Muscle of leg (tissue), 11 donors: ENCODE results near the gene CACNA1H. TPM values are rescaled to one million over a fixed set of nuclear protein-coding genes. Genes with fewer than 3 reads are reported as not detected.
A peak's percentile ranks its signal among the peaks of the same experiment; 100 is the strongest.
"Not testable (repeated sequence)": the region's sequence is repeated elsewhere in the genome, so short reads cannot be mapped to it uniquely, and the experiment has no call there.

Experiments used
- DNase-seq: peaks from one replicate; pipeline ENCODE4 v3.0.0; 2013
- H3K27ac ChIP-seq: one replicate; pipeline ENCODE4 v1.5.1; 2013; ENCODE audit warnings: mild to moderate bottlenecking, low read length, control low read depth
- H3K27me3 ChIP-seq: one replicate; pipeline ENCODE4 v1.6.1; 2013; ENCODE audit warnings: low read length; ENCODE audit not compliant: control insufficient read depth, insufficient read depth
- H3K36me3 ChIP-seq: one replicate; pipeline ENCODE4 v1.6.1; 2013; ENCODE audit warnings: low read length; ENCODE audit not compliant: control insufficient read depth, insufficient read depth
- H3K4me1 ChIP-seq: one replicate; pipeline ENCODE4 v1.6.1; 2013; ENCODE audit warnings: low read length; ENCODE audit not compliant: control insufficient read depth, insufficient read depth
- H3K4me3 ChIP-seq: one replicate; pipeline ENCODE4 v1.5.1; 2013; ENCODE audit warnings: low read length, control low read depth
- H3K9me3 ChIP-seq: replicated peaks from 2 replicates; pipeline ENCODE4 v1.6.1; 2013; ENCODE audit warnings: low read depth, low read length; ENCODE audit not compliant: control insufficient read depth
- WGBS: methylation state at CpG from one replicate; pipeline ENCODE4 v1.1.5; 2013; ENCODE audit warnings: missing lambda C conversion rate; ENCODE audit not compliant: insufficient coverage; 5-methylcytosine and 5-hydroxymethylcytosine counted together
- polyA plus RNA-seq, 8 donors: library from polyadenylated mRNA; unstranded; fragments of 120-200 nt; gene quantifications; one replicate each; pipeline versions ENCODE4 v1.2.1 to v1.2.3, GENCODE V29; 2013; ENCODE audit warnings: inconsistent platforms in 1 of 8, low replicate concordance in 1 of 8; ENCODE audit not compliant: insufficient read length in 8 of 8, insufficient read depth in 1 of 8
- total RNA-seq: library from RNA; stranded (reverse); fragments of 120-200 nt; gene quantifications from one replicate; pipeline ENCODE4 v1.2.4, GENCODE V29; 2013

CACNA1H gene
- total and polyA plus RNA-seq, 9 donors, result 20.7 to 56.0 (median 39.5) TPM

- no peak for DNase-seq
- no peaks in the 10 kb centered on the region for H3K9me3 ChIP-seq
- H3K27ac ChIP-seq, result peak overlapping the region; percentile 82
- H3K27me3 ChIP-seq, result peaks cover 1% of the 10 kb centered on the region
- H3K4me3 ChIP-seq, result no peak overlapping the region
- 56% methylated on average over 25 of the region's 39 CpGs for WGBS
- no peaks in the 10 kb centered on the region for H3K36me3 ChIP-seq
- peaks cover 62% of the 10 kb centered on the region for H3K4me1 ChIP-seq
These were observed 28.8 kb downstream of the CACNA1H start for GRCh38 chr16:1181404-1182315.

- no peaks in the 10 kb centered on the region for H3K9me3 ChIP-seq
- H3K36me3 ChIP-seq, result no peaks in the 10 kb centered on the region
- peak; percentile 39 for DNase-seq
- H3K4me3 ChIP-seq, result no peak overlapping the region
- 21% methylated on average over 18 of the region's 19 CpGs for WGBS
- peak overlapping the region; percentile 20 for H3K27ac ChIP-seq
- H3K4me1 ChIP-seq, result peaks cover 60% of the 10 kb centered on the region
- H3K27me3 ChIP-seq, result no peaks in the 10 kb centered on the region
These were observed 29.4 kb downstream of the CACNA1H start for GRCh38 chr16:1182316-1182671.

- peak; percentile 51 for DNase-seq
- WGBS, result 28% methylated on average over 34 of the region's 45 CpGs
- Histone ChIP-seq H3K4me1 (peaks cover 55% of the 10 kb centered on the region), H3K9me3 (no peaks in the 10 kb centered on the region), H3K27ac (no peak overlapping the region), H3K36me3 (no peaks in the 10 kb centered on the region), H3K27me3 (no peaks in the 10 kb centered on the region), H3K4me3 (no peak overlapping the region)
These were observed 30.3 kb downstream of the CACNA1H start for GRCh38 chr16:1182950-1183907.

GRCh38 chr16:1184156-1184868, 31.4 kb downstream of the CACNA1H start:
- H3K27me3 ChIP-seq, result no peaks in the 10 kb centered on the region
- peaks cover 48% of the 10 kb centered on the region for H3K4me1 ChIP-seq
- H3K27ac ChIP-seq, result no peak overlapping the region
- H3K4me3 ChIP-seq, result no peak overlapping the region
- DNase-seq, result no peak
- WGBS, result 69% methylated on average over 11 of the region's 26 CpGs
- no peaks in the 10 kb centered on the region for H3K36me3 ChIP-seq
- H3K9me3 ChIP-seq, result no peaks in the 10 kb centered on the region

GRCh38 chr16:1184980-1185379, 32.1 kb downstream of the CACNA1H start:
- no peak overlapping the region for H3K4me3 ChIP-seq
- no peaks in the 10 kb centered on the region for H3K36me3 ChIP-seq
- H3K27me3 ChIP-seq, result no peaks in the 10 kb centered on the region
- no peaks in the 10 kb centered on the region for H3K9me3 ChIP-seq
- H3K4me1 ChIP-seq, result peaks cover 46% of the 10 kb centered on the region
- 96% methylated on average over 18 of the region's 18 CpGs for WGBS
- H3K27ac ChIP-seq, result no peak overlapping the region
- no peak for DNase-seq

GRCh38 chr16:1185460-1186207, 32.7 kb downstream of the CACNA1H start:
- not testable (repeated sequence) for H3K9me3 ChIP-seq, DNase-seq, H3K27me3 ChIP-seq, H3K4me3 ChIP-seq, H3K27ac ChIP-seq, H3K36me3 ChIP-seq
- 79% methylated on average over 24 of the region's 86 CpGs for WGBS
- H3K4me1 ChIP-seq, result peaks cover 40% of the 10 kb centered on the region

- 33% methylated on average over 26 of the region's 32 CpGs for WGBS
- no peaks in the 10 kb centered on the region for H3K36me3 ChIP-seq
- no peaks in the 10 kb centered on the region for H3K27me3 ChIP-seq
- no peaks in the 10 kb centered on the region for H3K9me3 ChIP-seq
- H3K4me1 ChIP-seq, result peaks cover 14% of the 10 kb centered on the region
- peak; percentile 56 for DNase-seq
- H3K4me3 ChIP-seq, result no peak overlapping the region
- H3K27ac ChIP-seq, result no peak overlapping the region
These were observed 35.7 kb downstream of the CACNA1H start for GRCh38 chr16:1188432-1189189.

GRCh38 chr16:1189455-1189854, 36.5 kb downstream of the CACNA1H start:
- no peak overlapping the region for H3K4me3 ChIP-seq
- no peaks in the 10 kb centered on the region for H3K36me3 ChIP-seq
- 83% methylated on average over 1 of the region's 7 CpGs for WGBS
- no peak for DNase-seq
- H3K27me3 ChIP-seq, result no peaks in the 10 kb centered on the region
- H3K4me1 ChIP-seq, result peaks cover 9% of the 10 kb centered on the region
- no peaks in the 10 kb centered on the region for H3K9me3 ChIP-seq
- no peak overlapping the region for H3K27ac ChIP-seq

- not testable (repeated sequence) for DNase-seq, H3K27ac ChIP-seq, H3K36me3 ChIP-seq, H3K4me3 ChIP-seq, H3K4me1 ChIP-seq, H3K27me3 ChIP-seq, H3K9me3 ChIP-seq
- WGBS, result 88% methylated on average over 11 of the region's 11 CpGs
These were observed 37.9 kb downstream of the CACNA1H start for GRCh38 chr16:1190789-1191188.
